A549 (cell line): Measurements from ENCODE around the gene HAUS1.
"Not testable (repeated sequence)": the region's sequence is repeated elsewhere in the genome, so short reads cannot be mapped to it uniquely, and the experiment has no call there.

ENCODE experiments used
- HOXA7 ChIP-seq: fragments of 250-450 bp; sonication (Bioruptor Pico); IDR thresholded peaks from 2 replicates; pipeline ENCODE4 v1.5.0; 2020; ENCODE audit warnings: mild to moderate bottlenecking, moderate library complexity
- MAFK ChIP-seq: fragments of 450-650 bp; IDR thresholded peaks from 2 replicates; pipeline ENCODE4 v1.6.1; 2014; ENCODE audit not compliant: partially characterized antibody
- MAZ ChIP-seq: fragments of 150-350 bp; IDR thresholded peaks from 2 replicates; pipeline ENCODE4 v1.6.1; 2014; ENCODE audit warnings: antibody characterized with exemption, low read depth, low read length, borderline replicate concordance
- POLR2A ChIP-seq: IDR thresholded peaks from 2 replicates; pipeline ENCODE4 v1.6.1; 2012; ENCODE audit warnings: mild to moderate bottlenecking, low read length
- RCOR1 ChIP-seq: fragments of 150-350 bp; IDR thresholded peaks from 2 replicates; pipeline ENCODE4 v1.6.1; 2014; ENCODE audit warnings: antibody characterized with exemption, low read length, low read depth
- TF ChIP-seq, protein P1 (sequence below): IDR thresholded peaks from 2 replicates; pipeline ENCODE4 v1.6.1; 2012
- TF ChIP-seq, protein P2 (sequence below): fragments of 200-600 bp; sonication (generic); IDR thresholded peaks from 2 replicates; pipeline ENCODE4 v1.6.1; 2016; ENCODE audit warnings: antibody characterized with exemption, mild to moderate bottlenecking, moderate library complexity
- TF ChIP-seq, protein P3 (sequence below): fragments of >200 bp; sonication (Bioruptor Twin); formaldehyde crosslinking; IDR thresholded peaks from 3 replicates; pipeline ENCODE4 v1.5.1; 2016

DNA sequence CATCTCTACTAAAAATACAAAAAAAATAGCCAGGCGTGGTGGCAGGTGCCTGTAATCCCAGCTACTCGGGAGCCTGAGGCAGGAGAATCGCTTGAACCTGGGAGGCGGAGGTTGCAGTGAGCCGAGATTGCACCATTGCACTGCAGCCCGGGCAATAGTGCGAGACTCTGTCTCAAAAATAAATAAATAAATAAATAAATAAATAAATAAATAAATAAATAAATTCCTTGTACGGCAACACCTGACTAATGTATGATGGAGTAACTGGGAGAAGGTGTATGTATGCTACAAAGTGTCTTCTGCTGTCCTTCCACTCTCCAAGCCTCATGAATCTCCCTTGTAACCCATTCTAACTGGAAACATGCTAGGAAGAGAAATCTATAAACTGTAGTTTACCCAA, 26.4 kb downstream of the HAUS1 start:
- TF ChIP-seq RCOR1; MAFK; POLR2A; MAZ; HOXA7 (CRISPR knock-in tag): not testable (repeated sequence)
- TF ChIP-seq, protein P1, sequence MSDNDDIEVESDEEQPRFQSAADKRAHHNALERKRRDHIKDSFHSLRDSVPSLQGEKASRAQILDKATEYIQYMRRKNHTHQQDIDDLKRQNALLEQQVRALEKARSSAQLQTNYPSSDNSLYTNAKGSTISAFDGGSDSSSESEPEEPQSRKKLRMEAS: not testable (repeated sequence)
- TF ChIP-seq, protein P2, sequence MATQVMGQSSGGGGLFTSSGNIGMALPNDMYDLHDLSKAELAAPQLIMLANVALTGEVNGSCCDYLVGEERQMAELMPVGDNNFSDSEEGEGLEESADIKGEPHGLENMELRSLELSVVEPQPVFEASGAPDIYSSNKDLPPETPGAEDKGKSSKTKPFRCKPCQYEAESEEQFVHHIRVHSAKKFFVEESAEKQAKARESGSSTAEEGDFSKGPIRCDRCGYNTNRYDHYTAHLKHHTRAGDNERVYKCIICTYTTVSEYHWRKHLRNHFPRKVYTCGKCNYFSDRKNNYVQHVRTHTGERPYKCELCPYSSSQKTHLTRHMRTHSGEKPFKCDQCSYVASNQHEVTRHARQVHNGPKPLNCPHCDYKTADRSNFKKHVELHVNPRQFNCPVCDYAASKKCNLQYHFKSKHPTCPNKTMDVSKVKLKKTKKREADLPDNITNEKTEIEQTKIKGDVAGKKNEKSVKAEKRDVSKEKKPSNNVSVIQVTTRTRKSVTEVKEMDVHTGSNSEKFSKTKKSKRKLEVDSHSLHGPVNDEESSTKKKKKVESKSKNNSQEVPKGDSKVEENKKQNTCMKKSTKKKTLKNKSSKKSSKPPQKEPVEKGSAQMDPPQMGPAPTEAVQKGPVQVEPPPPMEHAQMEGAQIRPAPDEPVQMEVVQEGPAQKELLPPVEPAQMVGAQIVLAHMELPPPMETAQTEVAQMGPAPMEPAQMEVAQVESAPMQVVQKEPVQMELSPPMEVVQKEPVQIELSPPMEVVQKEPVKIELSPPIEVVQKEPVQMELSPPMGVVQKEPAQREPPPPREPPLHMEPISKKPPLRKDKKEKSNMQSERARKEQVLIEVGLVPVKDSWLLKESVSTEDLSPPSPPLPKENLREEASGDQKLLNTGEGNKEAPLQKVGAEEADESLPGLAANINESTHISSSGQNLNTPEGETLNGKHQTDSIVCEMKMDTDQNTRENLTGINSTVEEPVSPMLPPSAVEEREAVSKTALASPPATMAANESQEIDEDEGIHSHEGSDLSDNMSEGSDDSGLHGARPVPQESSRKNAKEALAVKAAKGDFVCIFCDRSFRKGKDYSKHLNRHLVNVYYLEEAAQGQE: not testable (repeated sequence)
- TF ChIP-seq, protein P3, sequence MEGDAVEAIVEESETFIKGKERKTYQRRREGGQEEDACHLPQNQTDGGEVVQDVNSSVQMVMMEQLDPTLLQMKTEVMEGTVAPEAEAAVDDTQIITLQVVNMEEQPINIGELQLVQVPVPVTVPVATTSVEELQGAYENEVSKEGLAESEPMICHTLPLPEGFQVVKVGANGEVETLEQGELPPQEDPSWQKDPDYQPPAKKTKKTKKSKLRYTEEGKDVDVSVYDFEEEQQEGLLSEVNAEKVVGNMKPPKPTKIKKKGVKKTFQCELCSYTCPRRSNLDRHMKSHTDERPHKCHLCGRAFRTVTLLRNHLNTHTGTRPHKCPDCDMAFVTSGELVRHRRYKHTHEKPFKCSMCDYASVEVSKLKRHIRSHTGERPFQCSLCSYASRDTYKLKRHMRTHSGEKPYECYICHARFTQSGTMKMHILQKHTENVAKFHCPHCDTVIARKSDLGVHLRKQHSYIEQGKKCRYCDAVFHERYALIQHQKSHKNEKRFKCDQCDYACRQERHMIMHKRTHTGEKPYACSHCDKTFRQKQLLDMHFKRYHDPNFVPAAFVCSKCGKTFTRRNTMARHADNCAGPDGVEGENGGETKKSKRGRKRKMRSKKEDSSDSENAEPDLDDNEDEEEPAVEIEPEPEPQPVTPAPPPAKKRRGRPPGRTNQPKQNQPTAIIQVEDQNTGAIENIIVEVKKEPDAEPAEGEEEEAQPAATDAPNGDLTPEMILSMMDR: not testable (repeated sequence)
